GM23338 (cell line): ENCODE measurements around the gene CDK16.

Experiments used
- CREB1 ChIP-seq: fragments of 250-450 bp; sonication (Bioruptor Pico); IDR thresholded peaks from 2 replicates; pipeline ENCODE4 v1.5.0; 2020; ENCODE audit warnings: low read depth, mild to moderate bottlenecking, moderate library complexity
- CTCF ChIP-seq, 2 experiments: fragments of 200-600 bp in 1 of 2; sonication (generic) in 1 of 2; conservative IDR thresholded peaks; 2 replicates each; pipeline versions ENCODE4 v1.5.1 to v1.6.1; 2016 to 2017; ENCODE audit warnings: antibody characterized with exemption in 2 of 2, low read depth in 2 of 2, mild to moderate bottlenecking in 2 of 2, moderate library complexity in 1 of 2
- EZH2 ChIP-seq: fragments of 200-600 bp; sonication (generic); IDR thresholded peaks from one replicate; pipeline ENCODE4 v1.8.0; 2017; ENCODE audit warnings: antibody characterized with exemption, mild to moderate bottlenecking, low read depth; ENCODE audit not compliant: unreplicated experiment
- EZH2phosphoT487 ChIP-seq: fragments of 200-600 bp; sonication (generic); IDR thresholded peaks from one replicate; pipeline ENCODE4 v1.8.1; 2018; ENCODE audit warnings: antibody characterized with exemption; ENCODE audit not compliant: unreplicated experiment
- JUNB ChIP-seq: IDR thresholded peaks from one replicate; pipeline ENCODE4 v1.6.1; 2016; ENCODE audit warnings: antibody characterized with exemption; ENCODE audit not compliant: unreplicated experiment
- POLR2AphosphoS5 ChIP-seq: IDR thresholded peaks from 2 replicates; pipeline ENCODE4 v1.6.1; 2016; ENCODE audit warnings: antibody characterized with exemption, low read depth
- STAT1 ChIP-seq: IDR thresholded peaks from one replicate; pipeline ENCODE4 v1.6.1; 2016; ENCODE audit warnings: antibody characterized with exemption; ENCODE audit not compliant: unreplicated experiment
- TF ChIP-seq, protein P1 (sequence below): IDR thresholded peaks from one replicate; pipeline ENCODE4 v1.6.1; 2018; ENCODE audit warnings: antibody characterized with exemption; ENCODE audit not compliant: unreplicated experiment

- TF ChIP-seq CTCF (conservative IDR thresholded peaks at IDR 0.05; ENCODE audit: low read depth in 2 of 2) (no peak), POLR2AphosphoS5 (no peak), EZH2phosphoT487 (no peak), CREB1 (CRISPR knock-in tag) (no peak), EZH2 (no peak), JUNB (no peak), STAT1 (no peak)
- TF ChIP-seq, protein P1, sequence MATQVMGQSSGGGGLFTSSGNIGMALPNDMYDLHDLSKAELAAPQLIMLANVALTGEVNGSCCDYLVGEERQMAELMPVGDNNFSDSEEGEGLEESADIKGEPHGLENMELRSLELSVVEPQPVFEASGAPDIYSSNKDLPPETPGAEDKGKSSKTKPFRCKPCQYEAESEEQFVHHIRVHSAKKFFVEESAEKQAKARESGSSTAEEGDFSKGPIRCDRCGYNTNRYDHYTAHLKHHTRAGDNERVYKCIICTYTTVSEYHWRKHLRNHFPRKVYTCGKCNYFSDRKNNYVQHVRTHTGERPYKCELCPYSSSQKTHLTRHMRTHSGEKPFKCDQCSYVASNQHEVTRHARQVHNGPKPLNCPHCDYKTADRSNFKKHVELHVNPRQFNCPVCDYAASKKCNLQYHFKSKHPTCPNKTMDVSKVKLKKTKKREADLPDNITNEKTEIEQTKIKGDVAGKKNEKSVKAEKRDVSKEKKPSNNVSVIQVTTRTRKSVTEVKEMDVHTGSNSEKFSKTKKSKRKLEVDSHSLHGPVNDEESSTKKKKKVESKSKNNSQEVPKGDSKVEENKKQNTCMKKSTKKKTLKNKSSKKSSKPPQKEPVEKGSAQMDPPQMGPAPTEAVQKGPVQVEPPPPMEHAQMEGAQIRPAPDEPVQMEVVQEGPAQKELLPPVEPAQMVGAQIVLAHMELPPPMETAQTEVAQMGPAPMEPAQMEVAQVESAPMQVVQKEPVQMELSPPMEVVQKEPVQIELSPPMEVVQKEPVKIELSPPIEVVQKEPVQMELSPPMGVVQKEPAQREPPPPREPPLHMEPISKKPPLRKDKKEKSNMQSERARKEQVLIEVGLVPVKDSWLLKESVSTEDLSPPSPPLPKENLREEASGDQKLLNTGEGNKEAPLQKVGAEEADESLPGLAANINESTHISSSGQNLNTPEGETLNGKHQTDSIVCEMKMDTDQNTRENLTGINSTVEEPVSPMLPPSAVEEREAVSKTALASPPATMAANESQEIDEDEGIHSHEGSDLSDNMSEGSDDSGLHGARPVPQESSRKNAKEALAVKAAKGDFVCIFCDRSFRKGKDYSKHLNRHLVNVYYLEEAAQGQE: no peak
These were observed 26.6 kb upstream of the CDK16 start for GRCh38 chrX:47191806-47192401.
